MM.1S (cell line): ENCODE results near the gene DSTN.

Source experiments
- EZH2 ChIP-seq: fragments of 300-600 bp; sonication (generic); optimal IDR thresholded peaks from 2 replicates; pipeline ENCODE3; 2017; ENCODE audit warnings: low read depth, mild to moderate bottlenecking, antibody characterized with exemption, low read length, mixed read lengths
- TF ChIP-seq, protein P1 (sequence below): fragments of 300-600 bp; sonication (generic); IDR thresholded peaks from 2 replicates; pipeline ENCODE4 v1.5.1; 2016; ENCODE audit warnings: antibody characterized with exemption, low read length, mixed read lengths

GRCh38 chr20:17587148-17587547 is 17.3 kb downstream of the DSTN start:
- TF ChIP-seq EZH2, result no peak
- TF ChIP-seq, protein P1, sequence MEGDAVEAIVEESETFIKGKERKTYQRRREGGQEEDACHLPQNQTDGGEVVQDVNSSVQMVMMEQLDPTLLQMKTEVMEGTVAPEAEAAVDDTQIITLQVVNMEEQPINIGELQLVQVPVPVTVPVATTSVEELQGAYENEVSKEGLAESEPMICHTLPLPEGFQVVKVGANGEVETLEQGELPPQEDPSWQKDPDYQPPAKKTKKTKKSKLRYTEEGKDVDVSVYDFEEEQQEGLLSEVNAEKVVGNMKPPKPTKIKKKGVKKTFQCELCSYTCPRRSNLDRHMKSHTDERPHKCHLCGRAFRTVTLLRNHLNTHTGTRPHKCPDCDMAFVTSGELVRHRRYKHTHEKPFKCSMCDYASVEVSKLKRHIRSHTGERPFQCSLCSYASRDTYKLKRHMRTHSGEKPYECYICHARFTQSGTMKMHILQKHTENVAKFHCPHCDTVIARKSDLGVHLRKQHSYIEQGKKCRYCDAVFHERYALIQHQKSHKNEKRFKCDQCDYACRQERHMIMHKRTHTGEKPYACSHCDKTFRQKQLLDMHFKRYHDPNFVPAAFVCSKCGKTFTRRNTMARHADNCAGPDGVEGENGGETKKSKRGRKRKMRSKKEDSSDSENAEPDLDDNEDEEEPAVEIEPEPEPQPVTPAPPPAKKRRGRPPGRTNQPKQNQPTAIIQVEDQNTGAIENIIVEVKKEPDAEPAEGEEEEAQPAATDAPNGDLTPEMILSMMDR, result no peak
